SK-N-SH (cell line): Measurements from ENCODE around the gene BAIAP2. TPM values are rescaled to one million over a fixed set of nuclear protein-coding genes. Genes with fewer than 3 reads are reported as not detected.

Experiments
- CTCF ChIA-PET: fragments of 300-600, 350-600 bp; formaldehyde crosslinking; extraction: SDS; loops from one replicate; lab custom pipeline; 2021; lab: Yijun Ruan, JAX
- POLR2A ChIA-PET: fragments of 350-600 bp; sonication (Branson Sonifier 250); formaldehyde crosslinking; extraction: SDS; loops from one replicate; lab custom pipeline; 2020; ENCODE audit warnings: antibody characterized with exemption, inconsistent platforms; lab: Yijun Ruan, JAX
- DNase-seq: peaks from one replicate; pipeline ENCODE4 v3.0.0; 2012
- H2AFZ ChIP-seq: fragments of 200-600 bp; sonication (generic); 2 replicates; pipeline ENCODE4 v1.8.1; 2016; ENCODE audit warnings: antibody characterized with exemption, mild to moderate bottlenecking, low read depth
- H3F3A ChIP-seq: fragments of 200-600 bp; sonication (generic); replicated peaks from 2 replicates; pipeline ENCODE3; 2016; ENCODE audit warnings: antibody characterized with exemption, mild to moderate bottlenecking; ENCODE audit not compliant: insufficient read depth
- H3K27ac ChIP-seq, 2 experiments: fragments of 200-500 bp in 1 of 2; fragments of 200-600 bp in 1 of 2; sonication (Bioruptor generic) in 1 of 2; sonication (generic), shearing (Covaris generic) in 1 of 2; 2 replicates each; pipeline versions ENCODE4 v1.5.1 to v1.6.1; 2014 to 2016; ENCODE audit warnings: low read depth in 2 of 2, inconsistent platforms in 1 of 2, low read length in 1 of 2, mild to moderate bottlenecking in 1 of 2, mixed read lengths in 1 of 2
- H3K27me3 ChIP-seq: fragments of 200-600 bp; sonication (generic), shearing (Covaris generic); 2 replicates; pipeline ENCODE4 v1.6.1; 2016; ENCODE audit warnings: mixed run types; ENCODE audit not compliant: insufficient read depth
- H3K36me3 ChIP-seq, 2 experiments: fragments of 200-500 bp in 1 of 2; fragments of 200-600 bp in 1 of 2; sonication (Bioruptor generic) in 1 of 2; sonication (generic) in 1 of 2; replicated peaks in 1 of 2; 2 replicates each; pipeline versions ENCODE3 to v1.5.1; 2014 to 2016; ENCODE audit warnings: low read length in 1 of 2, mild to moderate bottlenecking in 1 of 2; ENCODE audit not compliant: insufficient read depth in 2 of 2, control insufficient read depth in 1 of 2
- H3K4me1 ChIP-seq, 2 experiments: fragments of 200-500 bp in 1 of 2; fragments of 200-600 bp in 1 of 2; sonication (Bioruptor generic) in 1 of 2; sonication (generic), shearing (Covaris generic) in 1 of 2; 2 replicates each; pipeline versions ENCODE4 v1.5.1 to v1.6.1; 2014 to 2016; ENCODE audit warnings: low read depth in 1 of 2, low read length in 1 of 2, mixed run types in 1 of 2; ENCODE audit not compliant: insufficient read depth in 2 of 2, control insufficient read depth in 1 of 2
- H3K4me2 ChIP-seq: fragments of 200-600 bp; sonication (generic), shearing (Covaris generic); 2 replicates; pipeline ENCODE4 v1.6.1; 2017; ENCODE audit warnings: mixed run types
- H3K4me3 ChIP-seq, 2 experiments: fragments of 200-500 bp in 1 of 2; fragments of 200-600 bp in 1 of 2; sonication (Bioruptor generic) in 1 of 2; sonication (generic), shearing (Covaris generic) in 1 of 2; 2 replicates each; pipeline versions ENCODE4 v1.5.1 to v1.8.1; 2014 to 2016; ENCODE audit warnings: low read depth in 2 of 2, inconsistent platforms in 1 of 2, low read length in 1 of 2, mild to moderate bottlenecking in 1 of 2, mixed read lengths in 1 of 2, moderate library complexity in 1 of 2
- H3K79me2 ChIP-seq: fragments of 200-600 bp; sonication (generic); 2 replicates; pipeline ENCODE4 v1.8.1; 2017; ENCODE audit warnings: mild to moderate bottlenecking; ENCODE audit not compliant: insufficient read depth
- H3K9ac ChIP-seq: fragments of 200-600 bp; sonication (generic); 2 replicates; pipeline ENCODE4 v1.6.1; 2017; ENCODE audit warnings: mixed run types
- H3K9me2 ChIP-seq: fragments of 200-600 bp; sonication (generic); 2 replicates; pipeline ENCODE4 v1.6.1; 2017; ENCODE audit warnings: mixed run types
- H3K9me3 ChIP-seq: fragments of 200-600 bp; sonication (generic); 2 replicates; pipeline ENCODE4 v1.6.1; 2017; ENCODE audit warnings: mixed run types, mild to moderate bottlenecking, moderate library complexity
- H4K20me1 ChIP-seq: fragments of 200-600 bp; sonication (generic); 2 replicates; pipeline ENCODE4 v1.6.1; 2017; ENCODE audit warnings: mild to moderate bottlenecking, mixed run types; ENCODE audit not compliant: insufficient read depth
- ELF1 ChIP-seq: IDR thresholded peaks from 2 replicates; pipeline ENCODE4 v1.4.0; 2012
- EP300 ChIP-seq, 2 experiments: IDR thresholded peaks; 2 replicates each; pipeline versions ENCODE4 v1.4.0 to v1.6.1; 2012; ENCODE audit warnings: borderline replicate concordance in 1 of 2, low read depth in 1 of 2, low read length in 1 of 2
- EZH2phosphoT487 ChIP-seq: fragments of 200-600 bp; sonication (generic); IDR thresholded peaks from 2 replicates; pipeline ENCODE4 v1.6.1; 2017; ENCODE audit warnings: low read depth, mixed run types, mild to moderate bottlenecking, antibody characterized with exemption, moderate library complexity, borderline replicate concordance
- FOSL2 ChIP-seq: IDR thresholded peaks from 2 replicates; pipeline ENCODE4 v1.4.0; 2012; ENCODE audit warnings: low read depth, mild to moderate bottlenecking, moderate library complexity, borderline replicate concordance
- FOXJ3 ChIP-seq: sonication (generic); formaldehyde crosslinking; IDR thresholded peaks from 2 replicates; pipeline ENCODE4 v1.5.1; 2020; ENCODE audit warnings: mild to moderate bottlenecking, missing genetic modification reagents
- GATA2 ChIP-seq: sonication (generic); formaldehyde crosslinking; IDR thresholded peaks from 2 replicates; pipeline ENCODE4 v1.5.0; 2020; ENCODE audit warnings: mild to moderate bottlenecking, missing genetic modification reagents
- NRF1 ChIP-seq: IDR thresholded peaks from 2 replicates; pipeline ENCODE4 v1.6.1; 2012; ENCODE audit warnings: low read depth, mild to moderate bottlenecking, low read length
- RXRA ChIP-seq: IDR thresholded peaks from 2 replicates; pipeline ENCODE4 v1.4.0; 2012; ENCODE audit warnings: low read depth, mild to moderate bottlenecking, borderline replicate concordance
- SIN3A ChIP-seq: IDR thresholded peaks from 2 replicates; pipeline ENCODE4 v1.6.1; 2012; ENCODE audit warnings: low read depth, mild to moderate bottlenecking, low read length, moderate library complexity, borderline replicate concordance
- SMC3 ChIP-seq: IDR thresholded peaks from 2 replicates; pipeline ENCODE4 v1.6.1; 2012; ENCODE audit warnings: low read depth, low read length, improper control_type of control experiment
- TAF1 ChIP-seq: IDR thresholded peaks from 2 replicates; pipeline ENCODE4 v1.6.1; 2012; ENCODE audit warnings: low read depth, mild to moderate bottlenecking, low read length, moderate library complexity, borderline replicate concordance
- TCF12 ChIP-seq: IDR thresholded peaks from 2 replicates; pipeline ENCODE4 v1.4.0; 2012
- WGBS: methylation state at CpG from one replicate; pipeline ENCODE4 v1.1.6; 2017; ENCODE audit warnings: low lambda C conversion rate; 5-methylcytosine and 5-hydroxymethylcytosine counted together
- polyA plus RNA-seq, 3 experiments: library from polyadenylated mRNA; depleted of rRNA; stranded (reverse); fragments of >200 nt; gene quantifications; 2 replicates each; pipeline ENCODE4 v1.2.3, GENCODE V29; 2012
- TF ChIP-seq, protein P1 (sequence below): IDR thresholded peaks from 2 replicates; pipeline ENCODE4 v1.6.1; 2012; ENCODE audit warnings: mild to moderate bottlenecking, low read depth, low read length, moderate library complexity
- TF ChIP-seq, protein P2 (sequence below): IDR thresholded peaks from 2 replicates; pipeline ENCODE4 v1.4.0; 2012; ENCODE audit warnings: low read depth, borderline replicate concordance

Gene BAIAP2
- polyA plus RNA-seq, 1 of the 3 experiments (the other 2 are of a cell fraction): 19.8 TPM

DNA sequence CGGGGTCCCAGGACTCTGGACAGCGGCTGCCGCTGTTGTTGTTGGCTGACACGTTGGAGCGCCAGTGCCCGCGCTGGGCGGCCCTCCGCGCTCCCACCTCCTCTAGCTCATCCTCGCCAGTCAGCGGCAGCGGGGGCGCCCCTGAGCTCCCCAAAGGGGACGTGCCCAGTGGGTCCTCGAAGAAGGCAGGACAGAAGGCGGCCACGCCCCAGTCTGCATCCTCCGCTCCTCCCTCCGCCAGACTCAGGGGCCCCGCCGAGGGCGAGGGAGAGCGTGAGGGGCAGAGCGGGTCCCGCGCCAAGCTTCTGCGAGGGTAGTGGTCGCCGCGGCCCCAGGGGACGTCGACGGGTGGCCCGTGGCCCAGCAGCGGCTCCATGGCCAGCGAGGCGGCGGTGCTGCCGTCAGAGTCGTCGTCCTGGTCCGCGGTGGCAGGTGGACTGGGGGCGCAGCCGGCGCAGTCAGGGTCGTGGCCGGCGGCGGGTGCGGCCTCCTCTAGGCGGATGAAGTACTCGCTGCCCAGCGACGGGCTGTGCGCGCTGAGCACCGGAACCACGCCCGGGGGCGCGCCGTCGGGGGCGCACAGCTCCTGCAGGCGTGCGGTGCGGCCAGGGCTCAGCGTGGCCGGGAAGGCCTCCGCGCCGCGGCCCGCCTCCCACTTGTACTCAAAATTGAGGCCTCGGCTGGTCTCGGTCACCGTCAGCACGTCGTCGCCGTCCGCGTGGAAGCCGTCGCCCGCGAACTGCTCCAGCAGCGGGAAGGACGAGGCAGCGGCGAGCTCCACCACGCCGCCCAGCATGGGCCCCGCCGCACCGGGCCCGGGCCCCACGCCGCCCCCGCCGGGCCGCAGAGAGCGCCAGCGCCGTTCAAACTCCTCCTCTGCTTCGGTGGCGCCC, 87.1 kb downstream of the BAIAP2 start:
- Histone ChIP-seq H3K27me3 (no peaks in the 10 kb centered on the region), H3K9me2 (no peaks in the 10 kb centered on the region), H3K4me1 (peaks cover 0 to 3% of the 10 kb centered on the region in 2 experiments; a peak in 1 of 4 replicates), H3F3A (no peaks in the 10 kb centered on the region), H3K4me2 (no peak overlapping the region), H3K36me3 (no peaks in the 10 kb centered on the region), H3K79me2 (no peaks in the 10 kb centered on the region), H4K20me1 (no peaks in the 10 kb centered on the region), H2AFZ (no peak overlapping the region), H3K9me3 (no peaks in the 10 kb centered on the region), H3K27ac (no peak overlapping the region)
- CTCF ChIA-PET: interaction anchor here (1.0 to 13.0 kb wide), 5 partner anchors 18 to 134 kb away, joined by 3 to 177 read pairs (median 3); no protein-coding TSS in a partner anchor
- POLR2A ChIA-PET: no interaction called here
- TF ChIP-seq SMC3 (no peak), RXRA (no peak), EZH2phosphoT487 (no peak), TCF12 (no peak)
- TF ChIP-seq, protein P1, sequence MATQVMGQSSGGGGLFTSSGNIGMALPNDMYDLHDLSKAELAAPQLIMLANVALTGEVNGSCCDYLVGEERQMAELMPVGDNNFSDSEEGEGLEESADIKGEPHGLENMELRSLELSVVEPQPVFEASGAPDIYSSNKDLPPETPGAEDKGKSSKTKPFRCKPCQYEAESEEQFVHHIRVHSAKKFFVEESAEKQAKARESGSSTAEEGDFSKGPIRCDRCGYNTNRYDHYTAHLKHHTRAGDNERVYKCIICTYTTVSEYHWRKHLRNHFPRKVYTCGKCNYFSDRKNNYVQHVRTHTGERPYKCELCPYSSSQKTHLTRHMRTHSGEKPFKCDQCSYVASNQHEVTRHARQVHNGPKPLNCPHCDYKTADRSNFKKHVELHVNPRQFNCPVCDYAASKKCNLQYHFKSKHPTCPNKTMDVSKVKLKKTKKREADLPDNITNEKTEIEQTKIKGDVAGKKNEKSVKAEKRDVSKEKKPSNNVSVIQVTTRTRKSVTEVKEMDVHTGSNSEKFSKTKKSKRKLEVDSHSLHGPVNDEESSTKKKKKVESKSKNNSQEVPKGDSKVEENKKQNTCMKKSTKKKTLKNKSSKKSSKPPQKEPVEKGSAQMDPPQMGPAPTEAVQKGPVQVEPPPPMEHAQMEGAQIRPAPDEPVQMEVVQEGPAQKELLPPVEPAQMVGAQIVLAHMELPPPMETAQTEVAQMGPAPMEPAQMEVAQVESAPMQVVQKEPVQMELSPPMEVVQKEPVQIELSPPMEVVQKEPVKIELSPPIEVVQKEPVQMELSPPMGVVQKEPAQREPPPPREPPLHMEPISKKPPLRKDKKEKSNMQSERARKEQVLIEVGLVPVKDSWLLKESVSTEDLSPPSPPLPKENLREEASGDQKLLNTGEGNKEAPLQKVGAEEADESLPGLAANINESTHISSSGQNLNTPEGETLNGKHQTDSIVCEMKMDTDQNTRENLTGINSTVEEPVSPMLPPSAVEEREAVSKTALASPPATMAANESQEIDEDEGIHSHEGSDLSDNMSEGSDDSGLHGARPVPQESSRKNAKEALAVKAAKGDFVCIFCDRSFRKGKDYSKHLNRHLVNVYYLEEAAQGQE: no peak
- TF ChIP-seq, all 33 proteins: peak for 0
- 94% methylated on average over 96 of the region's 109 CpGs for WGBS
- no peak overlapping the region for H3K9ac ChIP-seq
- no peak overlapping the region for H3K4me3 ChIP-seq
- no peak for DNase-seq

DNA sequence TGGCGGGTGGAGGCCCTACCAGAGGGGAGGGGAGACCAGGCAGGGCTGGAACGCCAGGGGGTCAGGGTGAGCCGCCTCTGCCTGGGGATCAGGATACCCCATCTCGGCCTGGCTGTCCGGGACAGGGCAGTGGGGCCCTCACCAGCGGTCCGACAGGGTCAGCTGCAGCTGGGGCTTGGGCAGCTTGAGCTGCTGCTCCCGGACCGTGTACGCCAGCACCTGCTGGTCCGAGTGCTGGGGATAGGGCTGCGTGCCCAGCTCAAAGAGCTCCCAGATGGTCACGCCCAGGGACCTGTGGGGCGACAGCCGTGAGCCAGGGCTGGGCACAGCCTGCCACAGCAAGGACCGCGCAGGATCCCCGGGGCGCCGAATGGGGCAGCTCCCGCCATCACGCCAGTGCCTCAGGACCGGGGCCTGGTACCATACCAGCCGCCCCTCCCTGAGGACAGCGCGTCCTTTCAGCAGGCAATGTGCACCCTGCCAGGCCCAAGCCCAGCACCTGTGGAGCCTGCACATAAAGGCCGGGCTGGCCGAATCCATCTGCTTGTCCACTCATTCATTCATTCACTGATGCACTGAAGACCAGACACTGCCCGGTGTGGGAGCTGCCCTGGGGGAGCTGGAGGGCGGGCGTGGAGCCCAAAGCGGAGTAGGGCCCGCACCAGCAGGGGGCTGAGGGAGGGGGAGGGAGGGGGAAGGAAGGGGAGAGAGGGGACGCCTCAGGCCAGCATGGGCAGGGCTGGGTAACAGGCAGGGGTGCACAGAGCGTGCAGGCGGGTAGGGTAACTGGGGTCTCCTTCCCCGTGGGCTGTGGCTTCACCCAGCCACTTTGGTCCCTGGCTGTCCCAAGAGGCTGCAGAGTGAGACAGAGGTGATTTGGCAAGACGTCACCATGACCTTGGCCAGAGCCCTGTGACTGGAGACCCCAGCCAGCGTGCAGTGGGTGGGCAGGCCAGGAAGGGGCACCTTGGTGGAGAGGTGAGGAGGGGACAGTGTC, 88.4 kb downstream of the BAIAP2 start:
- POLR2A ChIA-PET: interaction anchor here (0.6 kb wide), 1 partner anchor 9 kb away, joined by 3 read pairs; no protein-coding TSS in a partner anchor
- TF ChIP-seq GATA2 (CRISPR knock-in tag) (no peak), RXRA (no peak), EP300 (IDR thresholded peaks at IDR 0.05; ENCODE audit: borderline replicate concordance in 1 of 2, low read depth in 1 of 2, low read length in 1 of 2) (no peak), NRF1 (no peak), FOSL2 (no peak), SIN3A (no peak), SMC3 (no peak), TAF1 (no peak), ELF1 (no peak), FOXJ3 (CRISPR knock-in tag) (no peak)
- TF ChIP-seq, protein P1: no peak
- TF ChIP-seq, protein P2, sequence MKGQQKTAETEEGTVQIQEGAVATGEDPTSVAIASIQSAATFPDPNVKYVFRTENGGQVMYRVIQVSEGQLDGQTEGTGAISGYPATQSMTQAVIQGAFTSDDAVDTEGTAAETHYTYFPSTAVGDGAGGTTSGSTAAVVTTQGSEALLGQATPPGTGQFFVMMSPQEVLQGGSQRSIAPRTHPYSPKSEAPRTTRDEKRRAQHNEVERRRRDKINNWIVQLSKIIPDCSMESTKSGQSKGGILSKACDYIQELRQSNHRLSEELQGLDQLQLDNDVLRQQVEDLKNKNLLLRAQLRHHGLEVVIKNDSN: no peak

More for the DNA sequence above, 88.4 kb downstream of the BAIAP2 start:
- Histone ChIP-seq H3K27me3 (peaks cover 6% of the 10 kb centered on the region; the same call in 1 of the 2 replicates), H3K36me3 (no peaks in the 10 kb centered on the region), H3K9me3 (no peaks in the 10 kb centered on the region), H3K9me2 (no peaks in the 10 kb centered on the region), H4K20me1 (no peaks in the 10 kb centered on the region), H3K4me2 (no peak overlapping the region), H3K79me2 (no peaks in the 10 kb centered on the region), H3K4me1 (no peaks in the 10 kb centered on the region; a peak in 1 of 4 replicates), H3F3A (no peaks in the 10 kb centered on the region), H3K27ac (no peak overlapping the region), H2AFZ (no peak overlapping the region), H3K9ac (no peak overlapping the region), H3K4me3 (no peak overlapping the region)
- 84% methylated on average over 35 of the region's 39 CpGs for WGBS
- DNase-seq: no peak
- CTCF ChIA-PET: interaction anchor here (0.9 to 5.1 kb wide), 2 partner anchors 20 to 100 kb away, joined by 4 to 21 read pairs; no protein-coding TSS in a partner anchor
